ENCODE data around the gene MAP4K2.
"Not testable (repeated sequence)": the region's sequence is repeated elsewhere in the genome, so short reads cannot be mapped to it uniquely, and the experiment has no call there.

MAP4K2 gene

GRCh38 chr11:64838600-64839334 lies 35.8 kb upstream of the MAP4K2 start:
- DNase-seq, result no peak

- DNase-seq, result no peak
Observed at GRCh38 chr11:64837887-64838351, 34.9 kb upstream of the MAP4K2 start.

DNA sequence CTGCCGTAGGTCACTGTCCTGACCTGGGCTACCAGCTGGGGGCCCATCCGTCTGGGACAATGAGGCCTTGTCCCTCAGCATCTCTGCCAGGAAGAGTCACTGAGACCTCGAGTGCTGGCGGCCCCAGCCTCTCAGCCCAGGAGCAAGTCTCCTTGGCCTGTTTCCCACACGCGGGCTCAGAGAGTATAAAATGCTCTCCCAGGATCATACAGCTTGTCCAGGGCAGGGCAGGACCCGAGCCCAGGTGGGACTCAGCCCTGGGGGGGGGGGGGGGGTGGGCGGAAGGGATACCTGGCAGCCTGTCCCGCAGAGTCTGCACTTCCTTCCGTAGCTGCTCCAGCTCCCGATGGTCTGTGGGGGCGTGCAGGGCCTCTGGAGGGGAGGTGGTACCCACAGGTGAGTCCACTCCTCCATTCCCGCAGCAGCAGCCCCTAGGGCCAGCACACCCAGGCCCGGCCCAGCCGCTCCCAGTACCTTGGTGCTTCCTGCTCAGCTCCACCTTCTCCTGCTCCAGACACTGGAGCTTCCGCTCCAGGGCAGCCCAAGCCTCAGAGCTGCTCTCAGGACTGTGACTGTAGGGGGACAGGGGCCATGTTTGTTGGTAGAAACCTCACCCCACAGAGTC lies 33.5 kb upstream of the MAP4K2 start:
- no peak for DNase-seq

- DNase-seq, result no peak
Observed at GRCh38 chr11:64835616-64836447, 32.8 kb upstream of the MAP4K2 start.

DNA sequence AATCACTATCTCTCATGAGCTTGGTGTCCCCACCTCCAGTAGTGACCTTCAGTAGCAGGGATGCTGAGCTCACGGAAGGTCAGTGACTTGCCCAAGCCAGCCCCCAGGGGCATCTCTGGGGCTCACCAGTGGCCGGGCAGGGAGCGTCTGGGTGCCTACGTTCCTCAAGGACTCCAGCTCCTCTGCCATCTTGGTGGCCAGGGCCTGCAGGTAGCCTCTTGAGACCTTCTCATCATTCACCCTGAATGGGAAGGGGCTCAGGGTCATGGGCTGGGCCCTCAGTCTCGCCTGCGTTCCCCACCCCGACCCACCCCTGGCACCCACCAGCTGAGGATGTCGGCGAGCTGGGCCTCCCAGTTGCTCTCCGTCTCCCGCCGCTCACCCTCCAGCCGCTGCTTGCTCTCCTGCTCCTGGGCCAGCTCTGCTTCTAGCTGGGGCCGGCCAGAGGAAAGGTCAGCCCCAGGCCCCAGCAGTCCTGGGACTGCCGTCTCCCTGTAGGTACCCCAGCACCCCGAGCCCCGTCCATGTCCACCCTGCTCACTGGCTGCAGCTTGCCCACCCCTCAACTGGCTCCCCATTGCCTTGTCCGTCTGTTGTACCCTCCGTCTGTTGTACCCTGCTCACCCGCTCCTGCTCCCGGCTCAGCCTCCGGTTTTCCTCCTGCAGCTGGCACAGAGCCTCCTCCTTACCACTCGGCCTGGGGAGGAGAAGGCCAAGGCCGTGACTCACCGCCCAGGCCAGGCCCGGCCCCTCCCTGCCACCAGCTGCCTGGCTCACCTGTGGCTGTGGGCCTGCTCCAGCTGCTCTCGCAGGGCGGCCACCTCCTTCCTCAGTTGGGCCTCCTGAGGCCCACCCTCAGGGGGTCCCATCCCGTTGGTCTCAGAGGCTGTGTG lies 32.0 kb upstream of the MAP4K2 start:
- DNase-seq, result no peak

- no peak for DNase-seq
Observed at GRCh38 chr11:64834031-64834722, 31.2 kb upstream of the MAP4K2 start.

GRCh38 chr11:64833509-64833908 lies 30.5 kb upstream of the MAP4K2 start:
- DNase-seq, result no peak

GRCh38 chr11:64833198-64833502 lies 30.1 kb upstream of the MAP4K2 start:
- no peak for DNase-seq

DNA sequence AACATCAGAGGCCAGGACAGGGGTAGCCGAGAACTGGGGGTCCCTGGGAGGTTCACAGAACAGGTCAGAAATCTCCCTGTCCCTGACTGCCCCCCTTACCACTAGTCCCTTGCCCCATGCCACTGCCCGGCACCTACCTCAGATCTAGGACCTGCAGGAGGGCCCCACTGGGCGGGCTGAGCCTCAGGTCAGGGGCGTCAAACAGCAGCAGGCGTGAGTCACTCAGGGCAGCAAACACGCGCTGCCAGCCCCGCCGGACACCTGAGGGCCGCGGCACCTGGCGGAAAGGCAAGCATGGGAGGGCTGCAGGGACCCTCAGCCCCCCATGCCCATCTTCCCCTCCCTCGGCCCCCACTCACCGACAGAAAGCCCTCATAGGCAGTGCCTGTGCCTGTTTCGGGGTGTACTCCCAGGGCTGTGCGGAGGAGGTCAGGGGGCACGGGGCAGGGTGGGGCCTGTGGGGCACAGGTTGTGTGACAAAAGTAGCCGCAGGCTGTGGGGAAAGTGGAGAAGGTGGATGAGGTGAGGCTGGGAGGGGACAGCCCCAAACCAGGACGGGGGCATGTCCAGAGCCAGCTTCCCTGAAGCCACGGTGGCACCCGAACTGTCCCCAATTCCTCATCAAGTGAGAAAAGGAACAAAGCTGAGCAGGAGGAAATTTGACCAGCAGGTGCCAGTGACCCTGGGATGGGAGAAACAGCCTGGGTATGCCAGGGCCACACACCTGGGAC lies 29.6 kb upstream of the MAP4K2 start:
- DNase-seq, result no peak

DNA sequence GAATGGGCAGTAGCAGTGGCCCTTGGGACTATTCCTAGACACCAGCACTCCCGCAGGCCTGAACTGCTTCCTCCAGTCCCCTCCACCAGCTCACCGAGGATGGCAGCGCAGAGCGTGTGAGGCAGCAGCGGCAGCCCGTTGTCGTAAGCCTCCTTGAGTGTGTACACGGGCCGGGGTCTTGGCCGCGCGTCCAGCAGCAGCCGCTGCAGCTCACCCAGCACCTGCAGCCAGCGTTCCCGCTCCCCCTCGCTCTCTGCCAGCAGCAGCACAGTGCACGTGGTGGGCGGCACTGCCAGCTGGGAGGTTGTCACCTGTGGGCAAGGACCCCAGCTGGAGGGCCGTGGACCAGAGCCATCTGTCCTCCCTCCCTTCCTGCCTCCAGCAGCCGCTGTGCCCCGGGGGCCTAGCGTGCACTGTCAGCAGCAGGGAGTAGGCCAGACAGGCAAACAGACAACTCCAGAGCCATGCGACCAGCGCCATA lies 28.4 kb upstream of the MAP4K2 start:
- DNase-seq, result no peak

DNA sequence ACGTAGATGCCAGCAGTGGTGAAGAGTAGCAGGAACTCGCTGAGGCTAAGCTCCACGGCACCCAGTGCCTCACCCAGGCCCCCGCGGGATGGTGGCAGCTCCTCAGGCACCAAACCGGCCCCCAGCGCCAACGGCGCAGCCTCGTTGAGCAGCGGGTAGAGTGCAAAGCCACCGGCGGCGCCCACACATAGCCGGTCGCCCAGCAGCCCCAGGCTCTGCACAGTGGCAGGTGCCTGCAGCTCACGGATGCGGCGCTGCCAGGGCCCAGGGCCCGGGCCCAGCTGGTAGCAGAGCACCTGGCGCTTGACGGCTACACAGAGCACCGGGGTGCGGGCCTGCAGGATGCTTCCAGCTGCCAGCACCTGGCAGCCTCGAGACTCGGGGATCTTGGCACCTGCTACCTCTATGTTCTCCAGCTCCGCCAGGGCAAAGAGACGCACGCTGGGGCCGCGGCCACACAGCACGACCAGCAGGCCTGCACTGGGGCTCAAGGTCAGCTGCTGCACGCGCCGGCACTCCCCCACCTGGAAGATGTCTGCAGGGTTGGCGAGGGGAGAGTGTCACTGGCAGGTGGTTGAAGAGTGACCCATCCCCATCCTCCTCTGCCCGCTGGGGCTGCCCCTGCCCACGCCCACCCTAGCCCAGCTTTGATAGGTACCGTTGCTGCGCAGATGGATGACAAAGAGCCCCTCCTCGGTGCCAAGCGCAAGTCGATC lies 26.7 kb upstream of the MAP4K2 start:
- no peak for DNase-seq

GRCh38 chr11:64827451-64827839 lies 24.4 kb upstream of the MAP4K2 start:
- no peak for DNase-seq

DNA sequence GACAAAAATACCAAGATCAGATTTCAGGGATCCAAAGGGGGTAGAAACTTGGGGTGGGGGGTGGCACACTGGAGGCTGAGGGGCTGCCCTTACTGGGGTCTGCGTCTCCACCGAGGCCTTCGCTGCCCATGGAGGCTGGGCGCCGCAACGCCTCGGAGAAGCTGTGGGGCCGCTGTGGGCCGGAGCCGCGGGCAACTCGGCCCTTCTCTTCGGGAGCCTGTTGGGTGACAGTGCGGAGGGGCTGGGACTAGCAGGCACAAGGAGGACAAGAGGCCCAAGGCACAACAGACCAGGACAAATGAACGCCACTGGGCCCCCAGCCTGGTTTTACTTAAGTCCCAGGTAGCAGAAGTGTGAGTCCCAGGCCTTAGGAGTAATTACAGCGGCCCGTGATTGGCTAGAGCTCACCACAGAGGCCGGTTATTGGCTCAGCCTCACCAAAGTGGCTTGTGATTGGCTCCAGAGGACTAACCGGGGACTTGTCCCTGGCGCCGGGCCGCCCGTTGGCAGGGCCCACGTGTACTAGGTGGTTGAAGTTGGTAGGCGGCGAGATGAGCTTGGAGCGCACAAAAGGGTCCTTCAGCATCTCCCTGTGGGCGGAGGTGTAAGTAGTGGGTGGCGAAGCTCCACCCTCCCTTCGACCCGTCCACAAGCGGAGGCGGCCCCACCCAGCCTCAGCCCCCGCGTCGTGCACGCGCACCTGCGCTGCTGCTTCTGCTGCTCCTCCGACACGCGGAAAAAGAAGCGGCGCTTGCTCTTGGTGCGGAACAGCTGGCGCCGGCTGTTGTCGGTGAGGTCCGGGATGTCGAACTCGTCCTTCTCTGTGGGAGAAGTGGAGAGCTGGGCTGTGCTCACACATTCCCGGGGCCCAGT lies 23.8 kb upstream of the MAP4K2 start:
- no peak for DNase-seq

DNA sequence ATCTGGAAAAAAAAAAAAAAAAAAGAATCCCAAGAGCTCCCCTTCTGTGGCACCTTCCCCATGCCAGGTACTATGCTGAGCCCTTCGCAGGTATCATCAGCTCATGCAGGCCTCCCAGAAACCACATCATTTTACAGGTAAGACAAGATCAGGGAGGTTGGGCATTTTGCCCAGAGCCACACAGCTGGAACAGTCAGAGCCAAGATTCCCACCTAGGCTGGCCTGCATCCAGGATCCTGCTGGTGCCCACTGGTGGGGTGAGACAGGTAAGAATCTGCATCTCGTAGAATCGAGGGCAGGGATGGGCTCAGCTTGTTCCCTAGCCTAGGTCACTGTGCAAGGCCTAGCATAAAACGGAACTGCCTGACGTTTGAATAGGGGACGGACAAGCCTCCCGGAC lies 23.0 kb upstream of the MAP4K2 start:
- DNase-seq, result no peak

GRCh38 chr11:64823568-64824119 lies 20.6 kb upstream of the MAP4K2 start:
- DNase-seq, result no peak

GRCh38 chr11:64817476-64817875 lies 14.5 kb upstream of the MAP4K2 start:
- DNase-seq, result no peak

DNA sequence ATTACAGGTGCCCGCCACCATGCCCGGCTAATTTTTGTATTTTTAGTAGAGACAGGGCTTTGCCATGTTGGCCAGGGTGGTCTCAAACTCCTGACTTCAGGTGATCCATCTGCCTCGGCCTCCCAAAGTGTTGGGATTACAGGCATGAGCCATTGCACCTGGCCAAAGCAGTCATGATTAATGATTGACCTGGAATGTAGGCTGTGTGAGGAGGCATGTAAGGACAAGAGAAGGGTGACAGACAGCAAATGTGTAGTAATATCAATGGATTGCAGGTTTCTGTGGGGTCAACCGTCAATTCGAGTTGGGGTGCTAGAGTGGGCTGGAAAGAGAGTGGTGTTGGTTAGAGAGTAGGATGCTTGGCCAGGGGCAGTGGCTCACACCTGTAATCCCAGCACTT lies 12.4 kb upstream of the MAP4K2 start:
- DNase-seq, result not testable (repeated sequence)

- DNase-seq, result no peak
Observed at GRCh38 chr11:64814712-64815187, 11.7 kb upstream of the MAP4K2 start.

DNA sequence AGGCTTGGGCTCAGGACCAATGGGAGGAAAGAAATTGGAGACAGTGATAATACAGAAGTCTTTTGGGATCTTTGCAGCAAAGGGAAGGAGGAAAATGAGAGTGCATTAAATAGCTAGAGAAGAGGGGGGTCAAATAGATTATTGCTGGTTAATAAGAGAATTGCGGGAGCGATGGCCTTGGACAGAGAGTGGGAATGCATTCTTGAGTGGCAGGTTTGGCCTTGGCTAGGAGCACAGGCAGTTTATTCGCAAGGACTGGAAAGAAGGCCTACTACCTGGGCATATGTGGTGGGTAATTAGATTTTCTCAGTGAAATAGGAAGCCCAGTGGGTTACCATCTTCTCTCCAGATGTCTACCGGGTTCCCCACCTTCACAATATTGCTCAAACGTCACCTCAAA lies 10.8 kb upstream of the MAP4K2 start:
- no peak for DNase-seq
